HG02884 (cell line): ENCODE measurements around the gene ARHGEF12.

ENCODE experiments used
- ATAC-seq: cut with Tn5 transposase; IDR thresholded peaks from one replicate; pipeline ENCODE4 v1.9.1; 2021; ENCODE audit warnings: mild to moderate bottlenecking, moderate library complexity; ENCODE audit not compliant: unreplicated experiment

Gene ARHGEF12

DNA sequence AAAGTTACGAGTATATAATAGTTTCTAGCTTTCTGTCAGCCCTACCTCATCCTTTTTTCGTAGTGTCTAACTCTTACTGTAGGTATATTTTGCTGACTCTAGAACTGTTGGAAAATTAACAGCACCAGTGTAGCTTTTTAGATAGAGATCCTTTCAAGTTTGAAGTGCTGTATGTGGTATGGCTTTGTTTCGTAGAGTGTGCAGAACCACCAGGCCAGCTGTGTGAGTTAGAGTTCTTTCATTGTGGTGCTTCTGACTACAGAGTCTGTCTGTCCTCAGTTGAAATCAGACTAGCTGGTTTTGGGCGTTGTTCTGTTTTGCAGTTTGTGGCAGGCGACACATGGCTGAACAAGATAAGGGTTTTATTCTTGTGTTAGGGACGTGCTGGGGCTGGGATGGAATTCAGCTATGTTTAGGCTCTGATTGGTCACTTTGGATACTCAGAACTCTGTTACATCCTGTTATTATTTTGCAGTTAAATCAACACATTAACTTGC, 3.2 kb downstream of the ARHGEF12 start:
- no peak for ATAC-seq

DNA sequence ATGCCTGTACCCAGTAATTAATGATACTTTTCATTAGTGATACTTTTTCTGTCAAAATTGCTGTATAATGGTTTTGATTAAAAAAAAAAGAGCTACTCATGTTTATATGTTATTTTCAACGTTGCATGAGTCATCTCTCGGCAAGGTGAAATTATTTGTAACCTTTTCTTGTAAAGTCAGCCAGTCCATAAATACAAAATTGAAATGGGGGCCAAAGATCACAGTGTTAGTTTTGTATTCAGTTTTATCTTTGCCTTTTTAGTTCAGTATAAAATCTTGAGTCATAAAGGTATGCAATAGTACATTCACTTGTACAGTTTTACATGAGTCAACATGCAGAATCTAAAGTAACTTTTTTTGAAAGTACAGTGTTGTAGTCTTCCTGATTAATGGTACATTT, 4.3 kb downstream of the ARHGEF12 start:
- no peak for ATAC-seq

DNA sequence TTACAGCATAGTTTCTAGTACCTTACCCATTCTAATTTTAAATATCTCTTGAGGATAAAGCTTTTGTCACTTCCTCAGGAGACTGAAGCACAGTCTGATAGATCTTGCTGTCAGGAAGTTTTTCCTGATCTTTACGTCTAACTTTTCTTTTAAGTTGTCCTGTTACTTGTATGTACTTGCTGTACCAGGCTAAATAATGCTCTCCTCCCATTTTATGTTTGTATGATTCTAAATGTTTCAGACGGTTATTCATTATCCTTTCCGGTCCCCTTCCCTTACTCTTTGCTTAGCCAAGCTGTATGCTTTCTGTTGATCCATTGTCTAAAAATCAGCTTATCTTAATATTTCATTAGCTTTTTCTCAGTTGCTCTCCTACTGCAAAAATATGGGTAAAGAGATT, 6.0 kb downstream of the ARHGEF12 start:
- no peak for ATAC-seq

DNA sequence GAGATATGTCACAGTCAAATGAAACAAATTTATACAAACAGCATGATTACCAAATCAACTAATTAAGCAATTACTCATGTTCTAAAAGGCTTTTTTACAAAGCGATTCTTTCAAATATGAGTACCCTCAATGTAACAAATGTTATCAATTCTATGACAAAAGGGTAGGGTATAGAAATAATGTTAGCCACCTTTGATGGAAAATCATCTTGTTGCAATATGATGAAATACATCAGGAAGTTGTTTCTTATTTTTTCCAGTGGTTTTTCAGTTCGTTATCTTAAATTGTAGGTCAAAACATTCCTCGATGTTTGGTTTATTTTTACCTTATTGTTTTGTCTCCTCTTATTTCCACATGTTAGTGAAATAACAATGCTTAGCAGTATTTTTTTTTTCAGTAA, 6.5 kb downstream of the ARHGEF12 start:
- ATAC-seq: no peak

DNA sequence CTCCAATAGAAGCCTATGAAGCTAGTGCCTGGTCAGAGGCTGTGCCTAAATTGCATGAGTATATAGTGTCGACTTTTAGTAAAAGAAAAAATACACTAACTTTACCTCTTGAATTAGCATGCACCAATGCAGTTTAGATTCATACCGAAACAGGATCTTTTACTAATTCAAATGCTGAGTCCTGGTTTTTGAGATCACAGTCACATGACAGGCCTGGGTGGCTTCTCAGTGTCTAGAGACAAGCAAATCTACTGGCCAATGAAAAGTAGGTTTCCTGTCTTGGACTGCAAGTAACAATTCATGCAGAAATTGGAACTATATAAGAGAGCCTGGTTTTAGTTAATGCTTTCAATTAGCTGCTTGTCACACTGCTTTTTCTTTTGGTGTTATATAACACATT, 7.2 kb downstream of the ARHGEF12 start:
- peak; percentile 51 for ATAC-seq

DNA sequence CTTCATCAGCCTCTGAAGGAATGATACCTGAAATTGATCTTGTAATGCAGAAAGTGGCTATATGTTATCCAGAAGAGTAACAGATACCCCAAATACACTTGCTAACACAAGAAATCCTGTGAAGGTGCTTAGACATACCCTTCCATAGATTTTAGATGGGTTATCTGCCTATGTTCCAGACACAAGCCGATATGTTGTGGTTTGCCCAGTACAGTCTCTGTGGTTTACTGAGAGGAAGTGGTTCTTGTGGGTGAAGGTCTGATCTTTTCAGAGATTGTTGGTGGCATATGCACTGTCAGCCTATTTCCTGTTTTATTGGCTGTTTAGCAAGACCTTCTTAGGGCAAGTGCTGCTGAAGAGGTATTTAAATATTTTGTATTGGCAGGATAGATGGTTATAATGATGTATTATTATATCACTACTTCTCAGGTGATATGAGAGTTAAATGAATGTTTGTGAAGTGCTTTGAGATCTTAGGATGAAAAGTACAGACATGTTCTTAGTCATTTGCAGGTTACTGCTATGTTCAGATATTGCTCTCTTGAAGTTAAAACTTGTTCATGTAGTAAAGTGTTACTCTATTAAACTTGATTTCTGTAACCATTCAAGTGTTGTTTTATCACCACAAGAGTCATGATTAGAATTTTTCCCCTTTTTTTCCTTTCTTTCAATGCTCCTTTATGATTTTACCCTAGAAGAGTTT, 8.2 kb downstream of the ARHGEF12 start:
- peak; percentile 69 for ATAC-seq

DNA sequence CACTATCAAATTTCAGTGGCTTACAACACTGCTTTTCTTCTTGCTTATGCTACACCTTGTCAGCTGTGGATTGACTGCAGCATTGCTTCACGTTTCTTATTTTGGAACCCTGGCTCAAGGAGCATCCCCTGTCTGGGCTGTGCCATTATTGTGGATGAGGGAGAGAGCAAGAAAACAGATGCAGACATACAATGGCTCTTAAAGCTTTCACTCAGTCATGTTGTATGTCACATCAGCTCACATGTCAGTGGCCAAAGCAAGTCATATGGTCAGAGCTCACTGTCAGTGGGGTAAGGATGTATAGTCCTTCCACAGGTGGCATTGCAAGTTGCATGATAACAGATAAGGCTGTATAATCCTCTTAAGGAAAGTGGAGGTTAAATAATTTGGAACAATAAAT, 10.0 kb downstream of the ARHGEF12 start:
- ATAC-seq: no peak

DNA sequence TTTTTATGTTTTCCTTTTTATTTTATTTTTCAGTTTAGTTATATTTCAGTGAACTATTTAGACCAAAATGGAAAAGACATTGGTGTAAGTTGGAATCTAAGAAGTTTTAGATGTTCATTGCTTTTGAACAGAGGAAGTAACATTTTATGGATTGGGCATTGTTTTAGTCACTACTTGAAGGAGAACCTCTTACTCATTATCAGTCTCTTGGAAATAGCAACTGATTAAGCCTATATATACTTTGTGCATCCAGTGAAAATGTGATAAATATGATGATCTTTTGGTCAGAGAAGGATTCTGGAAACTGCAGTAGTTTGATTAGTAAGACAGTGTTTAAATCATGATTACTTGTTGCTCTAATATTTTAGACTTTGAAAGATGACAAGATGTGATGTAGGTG, 14.4 kb downstream of the ARHGEF12 start:
- no peak for ATAC-seq

DNA sequence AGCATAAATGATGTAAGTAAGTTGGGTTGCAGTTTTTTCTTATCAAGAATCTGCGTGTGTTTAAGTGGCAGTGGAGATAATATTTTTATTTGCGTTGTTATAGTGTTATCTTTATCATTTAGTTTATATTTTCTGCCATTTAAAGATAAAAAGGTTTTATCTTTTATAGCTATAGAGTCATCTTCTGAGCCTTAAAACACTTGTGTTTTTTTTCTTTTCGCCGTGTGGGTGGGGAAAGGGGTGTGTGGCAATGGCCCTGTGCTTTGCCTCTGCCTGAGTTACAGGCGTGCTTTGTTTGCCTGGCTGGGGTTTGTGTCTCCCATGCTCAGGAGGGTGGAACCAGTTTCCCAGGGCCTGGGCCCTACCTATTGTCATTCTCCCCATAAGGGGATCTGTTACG, 16.2 kb downstream of the ARHGEF12 start:
- ATAC-seq: no peak

DNA sequence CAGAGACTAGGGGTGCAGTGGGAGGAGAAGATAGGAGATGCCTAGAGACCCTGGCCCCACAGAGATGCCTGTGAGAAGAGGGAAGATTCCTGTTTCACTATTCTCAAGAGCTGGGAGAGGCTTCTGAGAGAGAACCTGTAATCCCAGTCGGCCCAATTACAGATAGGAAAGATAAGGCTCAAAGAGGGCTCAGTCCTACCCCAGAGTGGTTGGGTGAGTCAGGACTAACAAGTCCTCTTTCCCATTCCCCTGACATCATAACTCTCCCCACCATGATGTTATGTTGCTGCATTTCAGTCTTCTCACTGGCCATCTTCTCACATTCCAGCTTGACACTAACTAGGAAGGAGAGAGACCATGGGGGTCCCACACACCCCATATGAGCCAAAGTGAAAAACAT, 17.9 kb downstream of the ARHGEF12 start:
- ATAC-seq: no peak

DNA sequence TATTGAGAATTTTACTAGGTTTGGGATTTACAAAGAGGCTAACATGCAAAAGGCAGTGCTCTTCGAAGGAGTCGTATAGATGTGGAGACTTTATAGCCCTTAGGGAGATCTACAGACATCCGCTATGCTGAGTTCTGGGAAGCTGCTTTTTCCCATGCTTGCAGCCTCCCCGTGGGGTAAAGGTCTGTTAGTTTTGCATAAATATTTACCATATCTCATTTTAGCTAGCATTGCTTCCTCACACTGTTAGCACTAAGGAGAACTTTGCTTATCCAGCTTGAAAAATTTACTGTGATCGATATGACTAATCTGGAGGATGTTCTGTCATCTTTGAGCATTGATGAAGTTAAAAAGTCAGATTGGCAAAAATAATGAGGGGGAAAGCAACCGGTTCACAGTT, 18.6 kb downstream of the ARHGEF12 start:
- ATAC-seq: no peak

DNA sequence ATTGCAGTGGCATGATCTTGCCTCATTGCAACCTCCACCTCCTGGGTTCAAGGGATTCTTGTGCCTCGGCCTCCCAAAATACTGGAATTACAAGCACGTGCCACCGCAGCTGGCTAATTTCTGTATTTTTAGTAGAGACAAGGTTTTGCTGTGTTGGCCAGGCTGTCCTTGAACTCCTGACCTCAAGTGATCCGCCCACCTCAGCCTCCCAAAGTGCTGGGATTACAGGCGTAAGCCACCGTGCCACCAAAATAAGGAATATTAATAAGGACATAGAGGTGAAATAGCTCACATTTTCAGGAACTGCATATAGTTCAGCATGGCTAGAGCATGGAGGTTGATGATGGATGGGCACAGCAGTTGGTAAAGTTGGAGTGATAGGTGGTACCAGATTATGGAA, 21.4 kb downstream of the ARHGEF12 start:
- ATAC-seq: no peak

DNA sequence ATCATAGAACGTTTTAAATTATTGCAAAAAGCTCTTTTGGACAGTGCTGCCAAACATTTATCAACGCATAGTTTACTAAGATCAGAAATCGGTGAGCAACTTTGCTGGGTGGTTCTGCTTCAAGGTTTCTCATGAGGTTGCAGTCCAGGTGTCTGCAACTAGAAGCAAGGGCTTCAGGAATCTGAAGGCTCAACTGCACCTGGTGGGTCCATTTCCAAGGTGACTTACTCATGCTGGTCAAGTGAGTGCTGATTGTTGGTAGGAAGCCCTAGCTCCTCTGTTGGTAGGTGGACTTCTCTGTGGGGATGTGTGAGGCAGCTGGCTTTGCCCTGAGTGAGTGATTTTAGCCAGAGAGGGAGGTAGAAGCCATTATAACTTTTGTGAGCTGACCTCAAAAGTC, 22.5 kb downstream of the ARHGEF12 start:
- ATAC-seq: no peak

DNA sequence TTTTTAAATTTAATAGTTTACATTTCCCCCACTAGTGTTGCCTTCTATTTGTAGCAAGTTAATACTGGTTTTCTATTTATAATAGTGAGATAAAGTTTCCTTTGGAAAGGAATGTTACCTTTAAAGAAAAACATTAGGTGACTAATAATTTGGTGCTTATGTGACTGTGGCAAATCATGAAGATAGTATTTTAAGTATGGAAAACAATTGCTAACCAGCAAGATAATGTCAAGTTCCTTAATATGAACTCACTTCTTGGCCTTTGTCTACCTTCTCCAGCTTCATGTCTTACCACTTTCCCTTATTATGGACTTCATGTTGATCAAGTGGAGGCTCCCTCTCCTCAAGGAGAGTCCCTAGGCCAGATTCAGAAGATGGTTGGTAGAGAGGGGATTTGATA, 27.2 kb downstream of the ARHGEF12 start:
- ATAC-seq: no peak

DNA sequence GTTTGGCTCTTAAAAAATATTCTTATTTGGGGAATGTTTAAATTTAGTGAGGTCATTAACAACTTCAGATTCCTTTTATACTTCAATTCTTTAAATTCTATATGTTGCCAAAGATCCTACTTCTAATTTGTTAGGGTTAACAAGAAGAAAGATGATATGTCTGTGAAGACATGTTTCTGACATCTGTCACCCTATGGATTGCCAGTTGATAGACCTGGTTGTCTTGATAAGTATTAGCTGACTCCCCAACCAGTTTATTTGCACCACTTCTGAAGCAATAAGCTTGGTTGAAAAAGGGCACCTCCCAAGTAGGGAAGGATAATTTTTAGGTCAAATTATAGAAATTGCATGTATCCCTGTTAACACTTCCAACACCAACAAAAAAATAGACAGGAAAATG, 29.3 kb downstream of the ARHGEF12 start:
- no peak for ATAC-seq

DNA sequence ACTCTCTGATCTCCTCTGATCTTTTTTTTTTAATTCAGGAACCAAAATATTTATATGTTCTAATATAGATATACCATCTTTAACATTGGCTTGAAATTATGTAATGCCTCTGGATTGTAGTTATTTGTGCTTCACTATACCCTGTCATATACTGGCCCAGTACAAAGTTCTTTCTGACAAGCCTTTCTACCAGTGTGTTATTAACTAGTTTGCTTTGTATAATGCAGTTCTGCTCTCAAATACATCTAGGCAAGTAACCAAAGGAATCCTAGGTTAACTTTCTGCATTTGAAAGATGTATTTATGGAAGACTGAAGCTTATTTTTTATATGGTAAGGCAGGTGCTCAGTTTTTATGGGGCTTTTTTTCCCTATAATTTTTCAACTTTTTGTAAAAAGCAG, 36.1 kb downstream of the ARHGEF12 start:
- no peak for ATAC-seq

DNA sequence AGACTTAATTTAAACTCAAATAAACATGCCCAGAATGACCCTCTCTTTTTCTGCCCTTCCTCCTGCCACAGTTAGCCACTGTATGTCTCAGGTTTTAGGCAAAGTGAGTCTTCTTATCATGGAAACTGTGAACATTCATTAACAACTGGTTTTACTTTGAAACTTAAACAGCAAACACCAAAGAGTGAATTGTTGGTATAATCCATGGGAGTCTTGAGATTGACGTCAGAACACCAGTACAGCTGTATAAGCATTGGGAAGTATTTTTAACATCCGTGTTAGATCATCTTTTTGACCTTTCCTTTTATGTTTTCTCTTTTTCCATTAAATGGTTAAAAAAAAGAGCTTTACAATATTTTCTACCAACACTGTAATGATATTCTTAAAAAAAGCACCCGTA, 38.9 kb downstream of the ARHGEF12 start:
- ATAC-seq: no peak

DNA sequence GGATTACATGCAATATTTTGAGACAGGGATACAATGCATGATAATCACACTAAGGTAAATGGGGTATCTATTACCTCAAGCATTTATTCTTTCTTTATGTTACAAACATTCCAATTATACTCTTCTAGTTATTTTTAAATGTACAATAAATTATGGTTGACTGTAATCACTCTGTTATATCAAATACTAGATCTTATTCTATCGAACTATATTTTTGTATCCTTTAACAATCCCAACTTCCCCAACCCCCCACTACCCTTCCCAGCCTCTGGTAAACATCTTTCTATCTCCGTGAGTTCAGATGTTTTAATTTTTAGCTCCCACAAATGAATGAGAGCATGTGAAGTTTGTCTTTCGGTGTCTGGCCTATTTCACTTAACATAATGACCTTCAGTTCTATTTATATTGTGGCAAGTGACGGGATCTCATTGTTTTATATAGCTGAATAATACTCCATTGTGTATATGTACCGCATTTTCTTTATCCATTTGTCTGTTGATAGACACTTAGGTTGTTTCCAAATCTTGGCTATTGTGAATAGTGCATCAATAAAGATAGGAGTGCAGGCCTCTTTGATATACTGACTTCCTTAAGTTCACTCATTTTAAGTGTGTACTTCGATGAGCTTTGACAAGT, 40.5 kb downstream of the ARHGEF12 start:
- no peak for ATAC-seq

DNA sequence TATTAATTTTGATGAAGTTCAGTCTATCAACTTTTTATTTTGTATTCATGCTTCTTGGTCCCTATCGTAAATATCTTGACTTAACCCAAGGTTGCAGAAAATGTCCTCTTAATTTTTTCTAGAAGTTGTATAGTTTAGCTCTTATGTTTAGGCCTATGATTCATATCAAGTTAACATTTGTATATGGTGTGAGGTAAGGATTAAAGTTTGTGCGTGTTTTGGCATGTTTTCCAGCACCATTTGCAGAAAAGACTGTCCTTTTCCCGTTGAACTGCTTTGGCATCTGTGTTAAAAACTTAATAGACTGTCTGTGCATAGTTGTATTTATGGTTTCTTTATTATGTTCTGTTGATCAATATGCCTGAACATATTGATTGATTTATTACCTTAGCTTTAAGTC, 42.3 kb downstream of the ARHGEF12 start:
- ATAC-seq: no peak

DNA sequence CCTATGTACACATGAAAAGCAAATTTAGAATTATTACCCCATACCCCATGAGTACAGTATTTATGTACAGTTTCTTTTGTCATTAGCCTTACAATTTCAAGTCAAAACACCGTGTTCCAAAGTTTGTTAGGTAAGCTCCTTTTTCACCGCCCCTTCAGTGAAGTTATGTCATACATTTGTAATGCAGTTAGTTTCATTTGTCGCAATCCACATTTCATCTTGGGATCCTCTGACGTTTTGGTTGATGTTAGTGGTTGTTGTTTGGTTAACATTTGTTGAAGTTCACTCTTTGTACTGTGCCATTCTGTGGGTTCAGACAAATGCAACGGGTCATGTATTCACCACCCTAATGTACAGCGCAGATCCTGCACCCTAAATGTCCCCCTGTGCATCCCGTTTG, 45.2 kb downstream of the ARHGEF12 start:
- no peak for ATAC-seq

DNA sequence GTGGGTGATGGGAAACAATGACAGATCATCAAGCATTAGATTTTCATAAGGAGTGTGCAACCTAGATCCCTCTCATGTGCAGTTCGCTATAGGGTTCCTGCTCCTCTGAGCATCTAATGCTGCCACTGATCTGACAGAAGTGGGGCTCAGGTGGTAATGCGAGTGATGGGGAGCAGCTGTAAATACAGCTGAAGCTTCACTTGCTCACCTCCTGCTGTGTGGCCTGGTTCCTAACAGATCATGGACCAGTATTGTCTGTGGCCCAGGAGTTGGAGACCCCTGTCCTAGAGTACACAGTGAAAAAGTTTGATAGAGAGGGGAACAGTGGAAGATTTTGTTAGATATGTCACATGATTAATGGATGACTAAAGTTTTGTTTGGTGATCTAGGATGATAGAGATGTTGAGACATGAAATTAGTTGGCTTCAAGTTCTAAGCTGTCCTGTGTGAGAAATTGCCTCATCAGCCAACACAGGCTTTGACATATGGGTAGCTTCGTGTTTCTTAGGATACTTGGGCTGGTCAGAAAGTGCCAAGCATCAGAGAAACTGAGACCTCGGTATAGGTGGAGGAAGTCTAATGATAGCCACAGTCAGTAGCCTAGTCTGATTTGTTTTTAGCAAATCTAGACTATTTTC, 47.4 kb downstream of the ARHGEF12 start:
- ATAC-seq: no peak

DNA sequence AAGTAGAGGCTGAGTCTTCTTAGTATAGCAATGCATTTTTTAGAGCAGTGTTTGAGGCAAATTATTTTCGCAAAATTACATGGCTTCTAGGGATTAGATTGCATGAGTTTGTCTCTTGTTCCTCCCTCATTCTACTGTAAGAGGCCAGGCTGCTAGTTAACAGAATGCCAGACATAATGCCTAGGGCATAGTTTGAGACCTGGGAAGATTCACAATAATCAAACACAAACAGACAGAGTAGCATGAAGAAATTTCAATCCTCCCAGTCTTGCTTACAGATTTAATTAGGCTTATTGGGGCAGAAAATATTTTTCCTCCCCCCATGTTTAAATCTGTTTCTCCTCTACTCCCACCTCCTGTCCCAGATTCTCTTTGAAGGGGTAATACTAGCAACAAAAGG, 48.3 kb downstream of the ARHGEF12 start:
- no peak for ATAC-seq
